HepG2 (cell line): Measurements from ENCODE around the gene ATP1B2. TPM values are rescaled to one million over a fixed set of nuclear protein-coding genes. Genes with fewer than 3 reads are reported as not detected.
A peak's percentile ranks its signal among the peaks of the same experiment; 100 is the strongest.

ENCODE experiments used
- DMAP1 ChIP-seq: IDR thresholded peaks from 2 replicates; pipeline ENCODE4 v1.6.1; 2016
- ETV5 ChIP-seq: IDR thresholded peaks from 2 replicates; pipeline ENCODE4 v1.6.1; 2018; ENCODE audit warnings: missing biosample characterization, missing genetic modification reagents, inconsistent platforms, borderline replicate concordance
- MAF1 ChIP-seq: sonication (generic); formaldehyde crosslinking; IDR thresholded peaks from 2 replicates; pipeline ENCODE4 v1.5.0; 2020; ENCODE audit warnings: missing genetic modification reagents, borderline replicate concordance
- NCOA1 ChIP-seq: sonication (generic); formaldehyde crosslinking; IDR thresholded peaks from 2 replicates; pipeline ENCODE4 v1.9.0; 2021; ENCODE audit warnings: missing genetic modification reagents
- RELA ChIP-seq: sonication (generic); formaldehyde crosslinking; IDR thresholded peaks from 2 replicates; pipeline ENCODE4 v1.4.0; 2020; ENCODE audit warnings: missing genetic modification reagents
- REXO4 ChIP-seq: sonication (generic); formaldehyde crosslinking; IDR thresholded peaks from 2 replicates; pipeline ENCODE4 v1.8.0; 2022; ENCODE audit warnings: missing genetic modification reagents, mild to moderate bottlenecking, borderline replicate concordance
- SMAD9 ChIP-seq: sonication (generic); formaldehyde crosslinking; IDR thresholded peaks from 2 replicates; pipeline ENCODE4 v1.5.1; 2020; ENCODE audit warnings: mild to moderate bottlenecking, missing genetic modification reagents
- ZBTB33 ChIP-seq: sonication (generic); formaldehyde crosslinking; IDR thresholded peaks from 2 replicates; pipeline ENCODE4 v1.4.0; 2020; ENCODE audit warnings: missing genetic modification reagents
- ZBTB7A ChIP-seq: sonication (generic); formaldehyde crosslinking; IDR thresholded peaks from 2 replicates; pipeline ENCODE4 v1.8.0; 2022; ENCODE audit warnings: mild to moderate bottlenecking, missing genetic modification reagents
- ZFP62 ChIP-seq: sonication (generic); formaldehyde crosslinking; IDR thresholded peaks from 2 replicates; pipeline ENCODE4 v1.4.0; 2020; ENCODE audit warnings: missing genetic modification reagents
- ZMAT5 ChIP-seq: sonication (generic); formaldehyde crosslinking; IDR thresholded peaks from 2 replicates; pipeline ENCODE4 v1.5.0; 2020; ENCODE audit warnings: mild to moderate bottlenecking, low read depth, missing genetic modification reagents, borderline replicate concordance
- ZMYM2 ChIP-seq: sonication (generic); formaldehyde crosslinking; IDR thresholded peaks from 2 replicates; pipeline ENCODE4 v1.8.0; 2022; ENCODE audit warnings: mild to moderate bottlenecking, missing genetic modification reagents
- ZNF18 ChIP-seq: sonication (generic); formaldehyde crosslinking; IDR thresholded peaks from 2 replicates; pipeline ENCODE4 v1.8.0; 2022; ENCODE audit warnings: mild to moderate bottlenecking, missing genetic modification reagents; ENCODE audit not compliant: insufficient replicate concordance
- ZNF275 ChIP-seq: sonication (generic); formaldehyde crosslinking; IDR thresholded peaks from 2 replicates; pipeline ENCODE4 v1.8.0; 2022; ENCODE audit warnings: missing genetic modification reagents, mild to moderate bottlenecking, inconsistent platforms, borderline replicate concordance
- ZNF280B ChIP-seq: sonication (generic); formaldehyde crosslinking; IDR thresholded peaks from 2 replicates; pipeline ENCODE4 v1.5.0; 2020; ENCODE audit warnings: missing genetic modification reagents, mild to moderate bottlenecking, borderline replicate concordance
- ZNF282 ChIP-seq: fragments of 450-650 bp; IDR thresholded peaks from 2 replicates; pipeline ENCODE4 v1.6.1; 2018; ENCODE audit not compliant: partially characterized antibody
- ZNF432 ChIP-seq: sonication (generic); formaldehyde crosslinking; IDR thresholded peaks from 2 replicates; pipeline ENCODE4 v1.5.0; 2020; ENCODE audit warnings: missing genetic modification reagents, mild to moderate bottlenecking, borderline replicate concordance
- ZNF496 ChIP-seq: sonication (generic); formaldehyde crosslinking; IDR thresholded peaks from 2 replicates; pipeline ENCODE4 v1.8.1; 2023; ENCODE audit warnings: mild to moderate bottlenecking, moderate library complexity, missing genetic modification reagents; ENCODE audit not compliant: insufficient replicate concordance
- ZNF724P ChIP-seq: sonication (generic); formaldehyde crosslinking; IDR thresholded peaks from 2 replicates; pipeline ENCODE4 v1.8.0; 2022; ENCODE audit warnings: missing genetic modification reagents, borderline replicate concordance
- ZNF770 ChIP-seq: sonication (generic); formaldehyde crosslinking; IDR thresholded peaks from 2 replicates; pipeline ENCODE4 v1.5.0; 2020; ENCODE audit warnings: mild to moderate bottlenecking, missing genetic modification reagents
- ZSCAN29 ChIP-seq: sonication (generic); formaldehyde crosslinking; conservative IDR thresholded peaks from 2 replicates; pipeline ENCODE4 v1.4.0; 2020; ENCODE audit warnings: mild to moderate bottlenecking, missing genetic modification reagents
- polyA plus RNA-seq, 8 experiments: library from polyadenylated mRNA; depleted of rRNA in 3 of 8; stranded (reverse) in 7 of 8; unstranded in 1 of 8; fragments of >200 nt; fragmentation: Illumina TruSeq in 4 of 8; extraction: Trizol in 4 of 8; gene quantifications; 2 replicates each; pipeline versions ENCODE4 v1.2.1 to v1.2.3, GENCODE V29; 2011 to 2016; ENCODE audit warnings: low read depth in 4 of 8, missing spikeins in 1 of 8, mixed read lengths in 1 of 8; ENCODE audit not compliant: insufficient read depth in 1 of 8
- total RNA-seq, 5 experiments: library from RNA; depleted of rRNA; stranded (reverse); fragments of >200 nt; fragmentation: Illumina TruSeq; extraction: Trizol; gene quantifications; 2 replicates each; pipeline ENCODE4 v1.2.3, GENCODE V29; 2016; ENCODE audit warnings: low read depth in 1 of 5

The ATP1B2 gene
- total and polyA plus RNA-seq, 2 of the 13 experiments (the other 11 are each of a cell fraction or from before 2014, with no cell fraction given) = not detected

GRCh38 chr17:7629939-7630571 lies 20.7 kb upstream of the ATP1B2 start, which contains the start of gene SHBG (continued):
- TF ChIP-seq ZBTB33 (CRISPR knock-in tag) (no peak), DMAP1 (CRISPR knock-in tag) (no peak), ETV5 (CRISPR knock-in tag) (no peak), ZMAT5 (CRISPR knock-in tag) (no peak), ZNF282 (no peak), ZNF280B (CRISPR knock-in tag) (0 out of 2 replicates have a peak, but pooled peaks have one; percentile 40), ZNF18 (no peak), REXO4 (CRISPR knock-in tag) (no peak), ZNF432 (no peak), ZFP62 (CRISPR knock-in tag) (no peak), ZNF770 (CRISPR knock-in tag) (peak; percentile 52; the same call in 1 of the 2 replicates), NCOA1 (no peak), ZNF724P (no peak), ZNF496 (no peak), ZNF275 (no peak), ZSCAN29 (no peak), RELA (no peak), SMAD9 (CRISPR knock-in tag) (0 out of 2 replicates have a peak, but pooled peaks have one; percentile 33), ZBTB7A (no peak; the same call in 1 of the 2 replicates), MAF1 (CRISPR knock-in tag) (no peak), ZMYM2 (CRISPR knock-in tag) (no peak)
